Trophoblast cell (in vitro differentiated cells and primary cell): ENCODE results near the gene PAQR4. TPM values are rescaled to one million over a fixed set of nuclear protein-coding genes. Genes with fewer than 3 reads are reported as not detected.

ENCODE experiments used
- DNase-seq, 2 donors: peaks; one replicate each; pipeline ENCODE4 v3.0.0-alpha.2; 2016
- H2AFZ ChIP-seq: 2 replicates; pipeline ENCODE4 v1.6.1; 2013; ENCODE audit warnings: low read length, moderate library complexity, mild to moderate bottlenecking; ENCODE audit not compliant: insufficient read depth, poor library complexity
- H2AK5ac ChIP-seq: 2 replicates; pipeline ENCODE4 v1.6.1; 2013; ENCODE audit warnings: mild to moderate bottlenecking, low read length
- H2BK120ac ChIP-seq: 2 replicates; pipeline ENCODE4 v1.6.1; 2013; ENCODE audit warnings: low read length, mild to moderate bottlenecking, moderate library complexity; ENCODE audit not compliant: insufficient read depth, poor library complexity
- H2BK12ac ChIP-seq: 2 replicates; pipeline ENCODE4 v1.6.1; 2013; ENCODE audit warnings: mild to moderate bottlenecking, low read length, moderate library complexity
- H2BK5ac ChIP-seq: 2 replicates; pipeline ENCODE4 v1.6.1; 2013; ENCODE audit warnings: low read length, low read depth, moderate library complexity, mild to moderate bottlenecking; ENCODE audit not compliant: poor library complexity
- H3K14ac ChIP-seq: 2 replicates; pipeline ENCODE4 v1.6.1; 2013; ENCODE audit warnings: mild to moderate bottlenecking, low read length
- H3K18ac ChIP-seq: 2 replicates; pipeline ENCODE4 v1.6.1; 2013; ENCODE audit warnings: mild to moderate bottlenecking, low read length
- H3K23ac ChIP-seq: 2 replicates; pipeline ENCODE4 v1.6.1; 2013; ENCODE audit warnings: low read length
- H3K27ac ChIP-seq: 2 replicates; pipeline ENCODE4 v1.5.1; 2013; ENCODE audit warnings: low read depth, mild to moderate bottlenecking, inconsistent platforms, low read length, moderate library complexity
- H3K27me3 ChIP-seq: 2 replicates; pipeline ENCODE4 v1.6.1; 2013; ENCODE audit warnings: inconsistent platforms, mild to moderate bottlenecking, low read length, moderate library complexity; ENCODE audit not compliant: insufficient read depth
- H3K36me3 ChIP-seq, 2 experiments: 1 replicate in 1 of 2; 2 replicates in 1 of 2; pipeline ENCODE4 v1.6.1; 2013; ENCODE audit warnings: low read length in 2 of 2, mild to moderate bottlenecking in 2 of 2, moderate library complexity in 1 of 2; ENCODE audit not compliant: insufficient read depth in 2 of 2, control insufficient read depth in 1 of 2
- H3K4ac ChIP-seq: 2 replicates; pipeline ENCODE4 v1.6.1; 2013; ENCODE audit warnings: low read depth, mild to moderate bottlenecking, low read length, moderate library complexity
- H3K4me1 ChIP-seq, 2 experiments: 1 replicate in 1 of 2; 2 replicates in 1 of 2; pipeline ENCODE4 v1.6.1; 2013; ENCODE audit warnings: low read length in 2 of 2, mild to moderate bottlenecking in 2 of 2, moderate library complexity in 1 of 2; ENCODE audit not compliant: insufficient read depth in 2 of 2, control insufficient read depth in 1 of 2
- H3K4me2 ChIP-seq: 2 replicates; pipeline ENCODE4 v1.6.1; 2013; ENCODE audit warnings: inconsistent platforms, mild to moderate bottlenecking, low read length, moderate library complexity
- H3K4me3 ChIP-seq: 2 replicates; pipeline ENCODE4 v1.5.1; 2013; ENCODE audit warnings: mild to moderate bottlenecking, low read depth, low read length, inconsistent platforms
- H3K79me1 ChIP-seq: one replicate; pipeline ENCODE4 v1.6.1; 2013; ENCODE audit warnings: low read length
- H3K79me2 ChIP-seq: 2 replicates; pipeline ENCODE4 v1.6.1; 2013; ENCODE audit warnings: low read length, mild to moderate bottlenecking; ENCODE audit not compliant: control insufficient read depth, insufficient read depth, poor library complexity
- H3K9ac ChIP-seq: 2 replicates; pipeline ENCODE4 v1.6.1; 2013; ENCODE audit warnings: mild to moderate bottlenecking, low read length
- H3K9me3 ChIP-seq: 2 replicates; pipeline ENCODE4 v1.6.1; 2013; ENCODE audit warnings: low read depth, mild to moderate bottlenecking, control low read depth, inconsistent platforms, low read length; ENCODE audit not compliant: insufficient read depth
- H4K12ac ChIP-seq: 2 replicates; pipeline ENCODE4 v1.6.1; 2013; ENCODE audit warnings: low read depth, mild to moderate bottlenecking, low read length, moderate library complexity
- H4K8ac ChIP-seq: 2 replicates; pipeline ENCODE4 v1.6.1; 2013; ENCODE audit warnings: low read depth, mild to moderate bottlenecking, low read length, moderate library complexity
- H4K91ac ChIP-seq: one replicate; pipeline ENCODE4 v1.6.1; 2013; ENCODE audit warnings: low read depth, mild to moderate bottlenecking, low read length, moderate library complexity
- WGBS: extraction: QIAGEN DNeasy Blood & Tissue Kit; methylation state at CpG from one replicate; pipeline ENCODE4 v1.1.7; 2013; ENCODE audit warnings: missing lambda C conversion rate; ENCODE audit not compliant: insufficient read length, insufficient coverage; ENCODE audit errors: extremely low coverage; 5-methylcytosine and 5-hydroxymethylcytosine counted together
- polyA plus RNA-seq: library from polyadenylated mRNA; stranded (reverse); fragments of 200-250 nt; gene quantifications from 2 replicates; pipeline ENCODE4 v1.2.3, GENCODE V29; 2013

Gene PAQR4
- polyA plus RNA-seq = 10.1 and 10.3 TPM in 2 replicates

DNA sequence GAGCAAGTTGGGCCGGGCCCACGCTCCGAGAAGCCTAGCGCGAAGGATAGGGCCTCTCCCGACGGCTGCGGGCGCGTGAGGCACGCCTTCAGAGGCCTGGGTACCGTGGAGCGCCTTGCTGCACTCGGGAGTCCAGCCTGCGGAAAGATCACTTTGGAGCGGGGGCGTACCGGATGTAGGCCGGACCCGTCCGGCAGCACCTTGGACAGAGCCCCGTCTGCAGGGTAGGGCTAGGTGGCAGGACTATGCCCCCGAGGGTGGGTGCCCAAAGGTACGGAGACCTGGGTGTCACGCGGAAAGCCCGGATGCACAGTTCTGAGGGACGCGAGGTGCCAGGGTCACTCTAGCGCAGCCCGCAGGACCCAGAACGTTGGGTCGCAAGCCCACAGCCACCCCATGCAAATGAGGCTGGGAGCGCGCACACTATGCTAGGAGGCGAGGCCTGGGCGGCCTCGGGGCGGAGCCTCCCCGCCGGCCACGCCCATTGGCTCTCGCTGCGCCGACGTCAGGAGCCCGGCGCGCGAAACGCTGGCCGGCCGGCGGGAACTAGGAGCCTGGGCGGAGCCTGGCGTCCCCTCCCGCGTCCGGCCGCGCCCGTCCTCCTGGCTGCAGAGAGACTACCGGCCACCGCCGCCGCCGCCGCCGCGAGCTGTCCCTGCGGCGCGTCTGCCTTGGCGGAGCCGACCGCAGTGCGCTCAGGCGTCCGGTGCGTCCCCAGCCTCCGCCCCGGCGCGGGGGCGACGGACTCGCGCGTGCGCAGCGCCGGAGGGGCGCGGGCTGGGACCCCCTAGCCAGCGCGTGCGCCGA is at the start of gene PAQR4:
Gene PAQR4, plus strand, starts transcription at position 611 of the 807 bp plus-strand sequence. CDS start 327 bp downstream, outside the sequence.
- H3K4me2 ChIP-seq = peak within 1 kb of the TSS; percentile 96
- peaks cover 20 to 29% of the 10 kb centered on the region in 2 experiments for H3K4me1 ChIP-seq
- peaks cover 21 to 23% of the 10 kb centered on the region in 2 experiments for H3K36me3 ChIP-seq
- H3K9me3 ChIP-seq = no peaks in the 10 kb centered on the region
- peak; percentile 91 to 96 for DNase-seq
- peak within 1 kb of the TSS; percentile 16 for H4K12ac ChIP-seq
- peak within 1 kb of the TSS; percentile 80 for H3K18ac ChIP-seq
- peak within 1 kb of the TSS; percentile 29 for H2BK120ac ChIP-seq
- H2AFZ ChIP-seq = peak within 1 kb of the TSS; percentile 78
- WGBS = no CpG with 5 or more reads among the region's 98 CpGs
- peak within 1 kb of the TSS; percentile 37 for H3K4ac ChIP-seq
- H2BK12ac ChIP-seq = no peak within 1 kb of the TSS
- H3K79me2 ChIP-seq = peaks cover 2% of the 10 kb centered on the region
- peaks cover 3% of the 10 kb centered on the region for H3K27me3 ChIP-seq
- H4K91ac ChIP-seq = peak within 1 kb of the TSS; percentile 66
- peak within 1 kb of the TSS; percentile 46 for H4K8ac ChIP-seq
- peak within 1 kb of the TSS; percentile 80 for H3K9ac ChIP-seq
- H2AK5ac ChIP-seq = peak within 1 kb of the TSS; percentile 61
- H2BK5ac ChIP-seq = peak within 1 kb of the TSS; percentile 13
- H3K79me1 ChIP-seq = peaks cover 7% of the 10 kb centered on the region
- H3K4me3 ChIP-seq = peak within 1 kb of the TSS; percentile 88
- H3K23ac ChIP-seq = no peak within 1 kb of the TSS
- peak within 1 kb of the TSS; percentile 70 for H3K14ac ChIP-seq
- H3K27ac ChIP-seq = no peak within 1 kb of the TSS

GRCh38 chr16:2919511-2920255 is 49.5 kb upstream of the PAQR4 start:
- Histone ChIP-seq H3K18ac (no peak overlapping the region), H3K9ac (no peak overlapping the region), H3K4me3 (no peak overlapping the region), H3K4me2 (no peak overlapping the region), H2AK5ac (no peak overlapping the region), H3K36me3 (peaks cover 0 to 2% of the 10 kb centered on the region in 2 experiments), H3K14ac (no peak overlapping the region), H3K23ac (no peak overlapping the region), H2BK12ac (no peak overlapping the region), H4K91ac (no peak overlapping the region), H4K8ac (no peak overlapping the region), H3K9me3 (no peaks in the 10 kb centered on the region), H2BK5ac (no peak overlapping the region), H3K27ac (no peak overlapping the region), H3K79me1 (no peaks in the 10 kb centered on the region), H4K12ac (no peak overlapping the region), H3K4me1 (no peaks in the 10 kb centered on the region), H3K27me3 (no peaks in the 10 kb centered on the region), H2BK120ac (no peak overlapping the region), H2AFZ (no peak overlapping the region), H3K79me2 (no peaks in the 10 kb centered on the region), H3K4ac (no peak overlapping the region)
- peak; percentile 37 to 89 for DNase-seq
- no CpG with 5 or more reads among the region's 13 CpGs for WGBS

GRCh38 chr16:2923481-2923880 is 45.7 kb upstream of the PAQR4 start:
- Histone ChIP-seq H2BK120ac (no peak overlapping the region), H3K79me2 (no peaks in the 10 kb centered on the region), H2AFZ (no peak overlapping the region), H4K8ac (no peak overlapping the region), H3K4me1 (peaks cover 4 to 8% of the 10 kb centered on the region in 2 experiments), H2BK5ac (no peak overlapping the region), H3K9me3 (peaks cover 2% of the 10 kb centered on the region), H3K27me3 (no peaks in the 10 kb centered on the region), H3K18ac (no peak overlapping the region), H4K91ac (no peak overlapping the region), H3K23ac (no peak overlapping the region), H4K12ac (no peak overlapping the region), H2AK5ac (no peak overlapping the region), H3K14ac (no peak overlapping the region), H3K36me3 (peaks cover 0 to 2% of the 10 kb centered on the region in 2 experiments), H3K4ac (no peak overlapping the region), H3K4me2 (no peak overlapping the region), H3K27ac (no peak overlapping the region), H3K79me1 (no peaks in the 10 kb centered on the region), H3K9ac (no peak overlapping the region), H3K4me3 (no peak overlapping the region), H2BK12ac (no peak overlapping the region)
- WGBS = no CpG with 5 or more reads among the region's 14 CpGs
- DNase-seq = no peak

- no peak overlapping the region for H4K91ac ChIP-seq
- H3K14ac ChIP-seq = peak overlapping the region; percentile 22
- H2AFZ ChIP-seq = no peak overlapping the region
- peak overlapping the region; percentile 35 for H4K8ac ChIP-seq
- H3K79me1 ChIP-seq = no peaks in the 10 kb centered on the region
- peaks cover 6 to 7% of the 10 kb centered on the region in 2 experiments for H3K36me3 ChIP-seq
- no peak overlapping the region for H3K4ac ChIP-seq
- peaks cover 4 to 8% of the 10 kb centered on the region in 2 experiments for H3K4me1 ChIP-seq
- H2BK12ac ChIP-seq = no peak overlapping the region
- H3K18ac ChIP-seq = no peak overlapping the region
- no peak overlapping the region for H3K23ac ChIP-seq
- H2AK5ac ChIP-seq = no peak overlapping the region
- DNase-seq = no peak
- H3K4me3 ChIP-seq = no peak overlapping the region
- no peak overlapping the region for H3K27ac ChIP-seq
- peak overlapping the region; percentile 37 for H3K4me2 ChIP-seq
- H2BK5ac ChIP-seq = no peak overlapping the region
- H3K9me3 ChIP-seq = peaks cover 2% of the 10 kb centered on the region
- H3K79me2 ChIP-seq = no peaks in the 10 kb centered on the region
- H3K27me3 ChIP-seq = no peaks in the 10 kb centered on the region
- H4K12ac ChIP-seq = peak overlapping the region; percentile 51
- WGBS = no CpG with 5 or more reads among the region's 42 CpGs
- H3K9ac ChIP-seq = no peak overlapping the region
- no peak overlapping the region for H2BK120ac ChIP-seq
Observed at GRCh38 chr16:2924901-2925755, 44.0 kb upstream of the PAQR4 start.
